Parathyroid adenoma (tissue), 2 donors: ENCODE data around the gene DZIP3.

Experiments used
- H2AFZ ChIP-seq: fragments of 300-600 bp; sonication (generic); one replicate; pipeline ENCODE4 v1.7.0; 2017; ENCODE audit warnings: antibody characterized with exemption, mild to moderate bottlenecking
- H3K27ac ChIP-seq: fragments of 300-600 bp; sonication (generic); one replicate; pipeline ENCODE4 v1.7.0; 2017
- H3K27me3 ChIP-seq: fragments of 300-600 bp; sonication (generic); one replicate; pipeline ENCODE4 v1.7.0; 2017; ENCODE audit warnings: low read length; ENCODE audit not compliant: control insufficient read depth, insufficient read depth
- H3K36me3 ChIP-seq: fragments of 300-600 bp; sonication (generic); one replicate; pipeline ENCODE4 v1.7.0; 2017; ENCODE audit warnings: low read length; ENCODE audit not compliant: control insufficient read depth, insufficient read depth
- H3K4me1 ChIP-seq: fragments of 300-600 bp; sonication (generic); one replicate; pipeline ENCODE4 v1.7.0; 2017; ENCODE audit warnings: control low read depth
- H3K4me2 ChIP-seq: fragments of 300-600 bp; sonication (generic); one replicate; pipeline ENCODE4 v1.7.0; 2017; ENCODE audit warnings: low read length
- H3K4me3 ChIP-seq: fragments of 300-600 bp; sonication (generic); one replicate; pipeline ENCODE4 v1.7.0; 2017; ENCODE audit warnings: low read depth, low read length
- H3K79me2 ChIP-seq: fragments of 300-600 bp; sonication (generic); one replicate; pipeline ENCODE4 v1.7.0; 2017; ENCODE audit warnings: control low read depth
- H3K9ac ChIP-seq: fragments of 300-600 bp; sonication (generic); one replicate; pipeline ENCODE4 v1.7.0; 2017; ENCODE audit warnings: mild to moderate bottlenecking
- H3K9me3 ChIP-seq: fragments of 300-600 bp; sonication (generic); one replicate; pipeline ENCODE4 v1.7.0; 2017; ENCODE audit warnings: low read length; ENCODE audit not compliant: control insufficient read depth
- TF ChIP-seq, protein P1 (sequence below): fragments of 300-600 bp; sonication (generic); IDR thresholded peaks from one replicate; pipeline ENCODE4 v1.7.0; 2017; ENCODE audit warnings: antibody characterized with exemption, mild to moderate bottlenecking
- donor health status: primary hyperparathyroidism.

The DZIP3 gene

DNA sequence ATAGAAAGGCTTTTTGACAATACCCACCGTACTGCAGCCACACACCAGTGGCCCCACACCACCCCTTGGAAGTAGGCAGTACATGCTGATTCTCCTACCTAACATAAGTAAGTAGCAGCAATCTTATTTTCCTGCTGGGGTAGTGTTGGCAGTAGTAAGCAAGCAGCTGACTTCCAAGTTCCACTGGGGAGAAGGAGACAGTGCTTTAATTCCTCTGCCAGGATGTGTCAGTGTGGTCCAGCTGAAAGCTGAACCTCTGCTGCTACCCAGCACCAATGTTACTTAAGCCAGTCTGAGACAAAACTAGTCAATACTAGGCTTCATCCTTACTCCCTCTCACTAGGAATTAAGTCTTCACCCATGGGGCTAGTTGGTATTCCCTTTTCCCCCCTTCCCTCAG is 74.7 kb downstream of the DZIP3 start:
- Histone ChIP-seq H3K4me3 (no peak overlapping the region), H3K36me3 (no peaks in the 10 kb centered on the region), H3K4me1 (no peaks in the 10 kb centered on the region), H3K4me2 (no peak overlapping the region), H3K9me3 (no peaks in the 10 kb centered on the region), H3K9ac (no peak overlapping the region), H2AFZ (no peak overlapping the region), H3K27me3 (no peaks in the 10 kb centered on the region), H3K27ac (no peak overlapping the region), H3K79me2 (no peaks in the 10 kb centered on the region)
- TF ChIP-seq, protein P1, sequence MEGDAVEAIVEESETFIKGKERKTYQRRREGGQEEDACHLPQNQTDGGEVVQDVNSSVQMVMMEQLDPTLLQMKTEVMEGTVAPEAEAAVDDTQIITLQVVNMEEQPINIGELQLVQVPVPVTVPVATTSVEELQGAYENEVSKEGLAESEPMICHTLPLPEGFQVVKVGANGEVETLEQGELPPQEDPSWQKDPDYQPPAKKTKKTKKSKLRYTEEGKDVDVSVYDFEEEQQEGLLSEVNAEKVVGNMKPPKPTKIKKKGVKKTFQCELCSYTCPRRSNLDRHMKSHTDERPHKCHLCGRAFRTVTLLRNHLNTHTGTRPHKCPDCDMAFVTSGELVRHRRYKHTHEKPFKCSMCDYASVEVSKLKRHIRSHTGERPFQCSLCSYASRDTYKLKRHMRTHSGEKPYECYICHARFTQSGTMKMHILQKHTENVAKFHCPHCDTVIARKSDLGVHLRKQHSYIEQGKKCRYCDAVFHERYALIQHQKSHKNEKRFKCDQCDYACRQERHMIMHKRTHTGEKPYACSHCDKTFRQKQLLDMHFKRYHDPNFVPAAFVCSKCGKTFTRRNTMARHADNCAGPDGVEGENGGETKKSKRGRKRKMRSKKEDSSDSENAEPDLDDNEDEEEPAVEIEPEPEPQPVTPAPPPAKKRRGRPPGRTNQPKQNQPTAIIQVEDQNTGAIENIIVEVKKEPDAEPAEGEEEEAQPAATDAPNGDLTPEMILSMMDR = no peak

DNA sequence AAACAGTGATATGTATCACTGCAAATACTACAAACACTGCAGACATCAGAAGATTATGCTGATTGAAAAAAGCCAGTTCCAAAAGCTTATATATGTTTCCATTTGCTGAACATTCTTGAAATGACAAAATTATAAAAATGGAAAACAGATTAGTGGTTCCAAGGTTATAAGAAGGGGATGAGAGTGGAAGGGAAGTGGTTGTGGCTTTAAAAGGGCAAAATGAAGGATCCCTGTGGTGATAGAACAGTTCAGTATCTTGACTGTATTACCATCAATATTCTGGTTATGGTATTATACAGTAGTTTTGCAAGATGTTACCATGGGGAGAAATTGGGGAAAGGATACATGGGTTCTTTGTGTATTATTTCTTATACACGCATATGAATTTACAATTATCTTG is 77.8 kb downstream of the DZIP3 start:
- Histone ChIP-seq H3K4me1 (no peaks in the 10 kb centered on the region), H3K79me2 (no peaks in the 10 kb centered on the region), H3K27ac (no peak overlapping the region), H3K9me3 (no peaks in the 10 kb centered on the region), H3K27me3 (no peaks in the 10 kb centered on the region), H3K4me2 (no peak overlapping the region), H3K4me3 (no peak overlapping the region), H3K9ac (no peak overlapping the region), H2AFZ (no peak overlapping the region), H3K36me3 (no peaks in the 10 kb centered on the region)
- TF ChIP-seq, protein P1 = no peak

DNA sequence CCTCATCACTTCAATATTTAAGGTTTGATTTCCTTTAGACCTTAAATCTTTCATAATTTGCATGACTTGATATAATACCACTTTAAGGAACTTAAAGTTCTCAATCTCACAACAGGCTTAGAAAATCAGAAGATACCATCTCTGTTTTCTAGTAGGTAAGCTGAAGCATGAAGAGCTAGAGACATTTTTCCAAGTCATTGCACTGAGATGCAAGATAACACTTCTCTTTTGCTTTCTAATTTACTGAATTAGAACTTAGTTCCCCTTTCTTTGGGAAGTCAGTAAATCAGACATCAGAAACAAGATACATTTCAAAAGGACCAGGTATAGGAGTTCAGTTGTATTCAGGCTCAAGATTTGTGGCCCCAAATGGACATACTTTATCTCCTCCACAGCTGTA is 79.7 kb downstream of the DZIP3 start:
- H3K9me3 ChIP-seq = no peaks in the 10 kb centered on the region
- H3K4me2 ChIP-seq = peak overlapping the region; percentile 29
- H3K79me2 ChIP-seq = no peaks in the 10 kb centered on the region
- H3K9ac ChIP-seq = no peak overlapping the region
- no peak overlapping the region for H2AFZ ChIP-seq
- TF ChIP-seq, protein P1 = no peak
- H3K36me3 ChIP-seq = no peaks in the 10 kb centered on the region
- H3K4me3 ChIP-seq = no peak overlapping the region
- H3K27ac ChIP-seq = no peak overlapping the region
- H3K27me3 ChIP-seq = no peaks in the 10 kb centered on the region
- no peaks in the 10 kb centered on the region for H3K4me1 ChIP-seq

GRCh38 chr3:108672701-108673100 is 83.2 kb downstream of the DZIP3 start:
- Histone ChIP-seq H3K4me3 (no peak overlapping the region), H3K79me2 (no peaks in the 10 kb centered on the region), H3K4me1 (no peaks in the 10 kb centered on the region), H3K4me2 (no peak overlapping the region), H3K9ac (no peak overlapping the region), H3K27me3 (no peaks in the 10 kb centered on the region), H3K27ac (no peak overlapping the region), H2AFZ (no peak overlapping the region), H3K9me3 (no peaks in the 10 kb centered on the region), H3K36me3 (no peaks in the 10 kb centered on the region)
- TF ChIP-seq, protein P1 = no peak

GRCh38 chr3:108673988-108674661 is 84.6 kb downstream of the DZIP3 start:
- Histone ChIP-seq H3K4me3 (no peak overlapping the region), H3K27me3 (no peaks in the 10 kb centered on the region), H3K4me1 (no peaks in the 10 kb centered on the region), H2AFZ (no peak overlapping the region), H3K4me2 (no peak overlapping the region), H3K27ac (no peak overlapping the region), H3K9me3 (no peaks in the 10 kb centered on the region), H3K79me2 (no peaks in the 10 kb centered on the region), H3K36me3 (no peaks in the 10 kb centered on the region), H3K9ac (no peak overlapping the region)
- TF ChIP-seq, protein P1 = no peak
